GM10847 (cell line): Measurements from ENCODE around the gene CCDC150.

Experiments used
- POLR2A ChIP-seq: IDR thresholded peaks from 2 replicates; pipeline ENCODE4 v1.6.1; 2011; ENCODE audit not compliant: insufficient read length; ENCODE audit errors: extremely low read depth

Gene CCDC150

DNA sequence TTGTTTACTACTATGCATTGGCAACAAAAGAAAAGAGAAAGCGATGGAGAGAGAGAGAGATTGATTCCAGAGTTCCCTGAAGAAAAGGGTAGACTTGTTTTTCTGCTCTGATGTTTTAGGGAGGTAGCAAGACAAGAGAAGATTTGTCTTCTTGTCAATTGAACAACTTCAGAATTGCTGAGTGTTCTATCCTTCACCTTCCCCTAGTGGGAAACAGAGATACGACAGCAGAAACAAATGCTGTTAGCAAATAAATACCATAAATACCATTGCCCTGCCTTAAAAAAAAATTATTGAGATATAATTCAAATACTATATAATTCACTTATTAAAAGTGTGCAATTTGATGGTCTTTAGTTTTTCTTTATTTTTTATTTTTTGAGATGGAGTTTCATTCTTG is 26.2 kb upstream of the CCDC150 start:
- no peak for TF ChIP-seq POLR2A

DNA sequence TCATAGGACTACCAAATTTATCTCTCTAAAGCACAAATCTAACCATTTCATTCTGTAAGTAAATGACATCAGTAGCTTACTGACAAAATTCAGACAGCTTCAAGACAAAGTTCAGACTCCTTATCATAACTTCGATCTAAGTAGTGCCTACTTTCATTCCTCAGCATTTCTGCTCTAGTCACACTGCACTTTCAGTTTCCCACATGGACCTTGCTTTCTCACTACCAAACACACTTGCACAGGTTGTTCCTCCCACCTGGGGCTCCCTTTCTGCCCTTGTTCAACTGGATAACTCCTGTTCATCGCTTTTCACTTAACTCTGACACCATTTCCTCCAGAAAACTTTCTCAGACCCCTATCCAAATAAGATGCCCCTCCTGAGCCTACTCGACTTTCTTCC is 22.1 kb upstream of the CCDC150 start:
- TF ChIP-seq POLR2A: no peak

DNA sequence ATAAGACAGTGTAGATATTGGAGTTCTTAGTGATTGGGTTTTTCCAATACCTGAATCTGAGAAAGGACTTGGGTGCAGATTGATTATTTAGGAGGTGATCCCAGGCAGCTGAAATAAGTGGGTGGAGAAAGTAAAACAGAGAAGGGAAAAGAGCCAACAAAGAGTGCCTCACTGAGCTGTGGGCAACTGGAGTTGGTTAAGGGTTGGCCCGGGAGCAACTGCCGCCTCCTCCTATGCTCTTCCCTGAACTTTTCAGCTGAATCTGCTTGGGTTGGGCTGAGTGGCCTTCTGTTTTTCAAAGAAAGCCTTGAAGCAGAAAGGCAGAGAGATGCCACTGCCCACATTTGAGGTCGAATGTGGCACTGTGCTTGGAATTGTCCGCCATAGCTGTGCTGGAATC is 20.9 kb upstream of the CCDC150 start:
- TF ChIP-seq POLR2A: no peak

DNA sequence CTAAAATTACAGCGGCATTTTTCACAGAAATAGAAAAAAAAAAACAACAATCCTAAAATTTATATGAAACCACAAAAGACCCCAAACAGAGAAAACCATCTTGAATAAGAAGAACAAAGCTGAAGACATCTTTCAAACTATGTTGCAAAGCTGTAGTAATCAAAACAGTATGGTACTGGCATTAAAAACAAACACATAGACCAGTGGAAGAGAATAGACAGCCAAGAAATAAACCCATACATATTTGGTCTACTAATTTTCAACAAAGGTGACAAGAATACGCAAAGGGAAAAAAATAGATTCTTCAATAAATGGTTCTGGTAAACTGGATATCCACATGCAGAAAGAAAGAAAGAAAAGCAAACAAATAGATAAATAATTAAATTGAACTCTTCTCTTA is 9.0 kb upstream of the CCDC150 start:
- no peak for TF ChIP-seq POLR2A

DNA sequence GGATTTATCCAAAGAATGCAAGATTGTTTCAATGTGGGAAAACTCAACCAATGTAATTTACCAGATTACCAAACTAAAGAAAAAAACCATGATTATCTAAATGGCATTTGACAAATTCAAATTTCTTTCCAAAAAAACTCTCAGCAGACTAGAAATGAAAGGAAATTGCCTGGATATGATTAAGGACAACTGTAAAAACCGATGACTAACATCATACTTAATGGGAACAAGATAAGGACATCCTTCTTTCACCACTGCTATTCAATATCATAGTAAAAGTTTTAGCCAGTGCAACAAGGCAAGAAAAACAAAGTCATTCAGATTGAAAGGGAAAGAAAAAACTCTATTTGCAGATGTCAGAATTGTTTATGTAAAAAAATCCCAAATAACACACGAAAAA is 4.4 kb upstream of the CCDC150 start:
- no peak for TF ChIP-seq POLR2A

DNA sequence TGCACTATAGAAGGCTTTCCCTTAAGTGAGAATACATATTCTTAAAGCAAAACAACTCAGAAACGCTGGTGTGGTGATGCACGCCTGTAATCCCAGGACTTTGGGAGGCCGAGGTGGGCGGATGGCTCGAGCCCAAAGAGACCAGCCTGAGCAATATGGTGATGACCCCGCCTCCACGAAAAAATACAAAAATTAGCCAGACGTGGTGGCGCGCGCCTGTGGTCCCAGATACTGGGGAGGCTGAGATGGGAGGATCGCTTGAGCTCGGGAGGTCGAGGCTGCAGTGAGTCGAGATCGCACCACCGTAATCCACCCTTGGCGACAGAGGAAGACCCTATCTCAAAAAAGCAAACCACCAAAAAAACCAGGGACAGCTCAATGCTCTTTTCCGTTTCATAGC is 750 bp upstream of the CCDC150 start:
- no peak for TF ChIP-seq POLR2A

DNA sequence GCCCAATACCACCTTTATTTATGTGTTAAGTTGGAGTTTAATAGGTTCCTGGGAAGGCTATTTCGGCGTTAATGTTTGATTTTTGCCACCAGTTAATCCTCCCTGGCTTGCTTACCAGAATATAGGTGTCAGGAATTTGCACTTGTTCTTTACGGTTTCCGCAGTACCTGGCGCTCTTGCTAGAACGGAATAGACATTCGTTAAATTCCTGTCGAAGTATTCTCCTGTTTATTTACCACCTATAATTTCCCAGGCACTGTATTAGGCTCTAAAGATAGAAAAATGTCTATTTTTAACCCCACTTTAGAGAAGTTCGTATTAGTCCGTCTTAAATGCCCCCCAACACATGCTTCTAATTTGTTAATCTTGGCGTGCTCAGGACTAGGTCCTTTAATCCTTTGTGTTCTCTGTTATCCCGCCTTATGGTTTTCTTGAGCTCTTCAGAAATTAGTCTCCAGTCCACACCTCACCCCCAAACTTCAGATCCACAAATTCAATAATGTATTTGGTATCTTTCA is 575 bp downstream of the CCDC150 start:
- TF ChIP-seq POLR2A: no peak

DNA sequence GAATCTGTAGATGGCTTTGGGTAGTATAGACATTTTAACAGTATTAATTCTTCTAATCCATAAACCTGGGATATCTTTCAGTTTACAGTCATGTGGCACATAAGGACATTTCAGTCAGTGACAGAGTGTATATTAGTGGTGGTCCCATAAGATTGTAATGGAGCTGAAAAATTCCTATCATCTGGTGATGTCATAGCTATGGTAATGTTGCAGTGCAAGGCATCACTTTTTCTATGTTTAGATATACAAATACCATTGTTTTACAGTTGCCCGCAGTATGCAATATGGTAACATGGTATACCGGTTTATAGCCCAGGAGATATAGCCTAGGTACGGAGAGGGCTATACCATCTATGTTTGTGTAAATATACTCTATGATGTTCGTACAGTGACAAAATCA is 9.7 kb downstream of the CCDC150 start:
- no peak for TF ChIP-seq POLR2A

DNA sequence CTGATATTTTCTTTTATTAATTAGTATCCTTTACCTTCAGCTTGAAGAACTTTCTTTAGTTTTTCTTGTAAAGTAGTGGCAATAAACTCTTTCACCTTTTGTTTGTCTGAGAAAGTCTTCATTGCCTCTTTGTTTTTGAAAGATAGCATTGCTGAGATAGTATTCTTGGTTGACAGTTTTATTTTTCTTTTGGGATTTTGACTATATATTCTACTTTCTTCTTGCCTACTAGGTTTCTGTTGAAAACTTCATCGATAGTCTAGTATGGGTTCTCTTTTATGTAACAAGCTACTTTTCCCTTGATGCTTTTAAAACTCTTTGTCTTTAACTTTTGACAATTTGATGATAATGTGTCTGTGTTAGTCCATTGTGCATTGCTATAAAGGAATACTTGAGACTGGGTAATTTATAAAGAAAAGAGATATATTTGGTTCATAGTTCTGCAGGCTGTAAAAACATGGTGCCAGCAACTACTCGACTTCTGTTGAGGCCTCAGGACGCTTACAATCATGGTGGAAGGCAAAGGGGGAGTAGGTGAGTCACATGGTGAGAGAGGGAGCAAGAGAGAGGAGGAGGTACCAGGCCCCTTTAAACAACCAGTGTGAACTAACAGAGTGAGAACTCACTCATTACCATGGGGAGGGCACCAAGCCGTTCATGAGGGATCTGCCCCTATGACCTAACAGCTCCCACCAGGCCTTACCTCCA is 12.0 kb downstream of the CCDC150 start:
- TF ChIP-seq POLR2A: no peak

DNA sequence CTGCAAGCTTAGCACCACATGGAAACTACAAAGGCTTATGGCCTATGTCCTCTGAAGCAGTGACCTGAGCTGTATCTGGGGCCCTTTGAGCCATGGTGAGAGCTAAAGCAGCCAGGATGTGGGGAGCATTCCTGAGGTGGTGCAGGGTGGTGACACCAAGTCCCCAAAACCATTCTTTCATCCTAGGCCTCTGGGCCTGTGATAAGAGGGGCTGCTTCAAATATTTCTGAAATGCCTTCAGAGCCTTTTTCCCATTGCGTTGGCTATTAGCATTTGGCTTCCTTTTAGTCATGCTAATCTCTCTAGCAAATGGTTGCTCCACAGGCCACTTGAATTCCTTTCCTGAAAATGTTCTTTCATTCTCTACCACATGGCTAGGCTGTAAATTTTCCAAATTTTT is 13.4 kb downstream of the CCDC150 start:
- TF ChIP-seq POLR2A: no peak

DNA sequence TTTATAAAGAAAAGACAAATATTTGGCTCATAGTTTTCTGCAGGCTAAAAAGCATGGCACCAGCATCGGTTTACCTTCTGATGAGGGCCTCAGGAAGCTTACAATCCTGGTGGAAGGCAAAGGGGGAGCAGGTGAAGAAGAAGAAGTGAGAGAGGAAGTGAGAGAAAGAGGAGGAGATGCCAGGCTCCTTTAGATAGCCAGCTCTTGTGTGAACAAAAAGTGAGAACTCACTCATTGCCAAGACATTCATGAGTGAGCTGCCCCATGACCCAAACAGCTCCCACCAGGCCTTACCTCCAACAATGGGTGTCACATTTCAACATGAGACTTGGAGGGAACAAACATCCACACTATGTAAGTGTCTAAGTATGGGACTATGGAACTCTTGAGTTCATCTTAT is 14.3 kb downstream of the CCDC150 start:
- no peak for TF ChIP-seq POLR2A

DNA sequence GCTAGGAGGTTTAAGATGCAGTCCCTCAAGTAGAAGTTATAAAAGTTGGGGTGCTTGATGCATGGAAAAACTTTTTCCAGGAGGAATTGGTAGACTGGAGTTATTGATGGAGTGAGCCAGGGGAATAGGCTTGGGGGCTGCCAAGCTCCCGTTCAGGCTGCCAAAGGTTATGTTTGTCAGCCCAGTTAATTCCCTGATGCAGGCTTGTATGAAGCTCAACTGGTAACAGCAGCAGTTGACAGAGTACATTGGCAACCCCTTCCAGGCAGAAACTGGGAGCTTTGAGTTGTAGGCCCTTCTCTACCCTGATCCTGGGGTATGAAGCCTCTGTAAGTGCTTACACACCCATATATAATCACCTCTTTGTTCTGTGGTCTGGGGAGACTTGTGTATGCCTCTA is 16.2 kb downstream of the CCDC150 start:
- no peak for TF ChIP-seq POLR2A

DNA sequence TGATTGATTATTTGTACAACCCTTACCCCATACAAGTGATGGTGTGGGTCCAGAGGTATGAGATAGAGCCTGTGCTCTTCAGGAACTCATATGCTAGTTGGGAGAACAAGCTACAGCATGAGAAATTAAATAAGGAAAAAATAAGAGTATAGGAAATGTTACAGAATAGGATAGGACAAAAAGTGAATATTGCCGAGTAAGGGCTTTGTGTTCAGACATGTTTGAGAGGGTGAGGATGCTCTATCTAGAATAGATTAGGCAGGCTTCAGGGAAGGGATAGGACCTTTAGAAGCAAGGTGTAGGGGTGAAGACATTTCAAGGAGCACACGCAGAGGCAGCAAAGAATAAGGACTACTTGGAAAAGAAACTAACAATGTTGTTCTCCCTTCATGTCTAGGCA is 17.8 kb downstream of the CCDC150 start:
- TF ChIP-seq POLR2A: no peak

DNA sequence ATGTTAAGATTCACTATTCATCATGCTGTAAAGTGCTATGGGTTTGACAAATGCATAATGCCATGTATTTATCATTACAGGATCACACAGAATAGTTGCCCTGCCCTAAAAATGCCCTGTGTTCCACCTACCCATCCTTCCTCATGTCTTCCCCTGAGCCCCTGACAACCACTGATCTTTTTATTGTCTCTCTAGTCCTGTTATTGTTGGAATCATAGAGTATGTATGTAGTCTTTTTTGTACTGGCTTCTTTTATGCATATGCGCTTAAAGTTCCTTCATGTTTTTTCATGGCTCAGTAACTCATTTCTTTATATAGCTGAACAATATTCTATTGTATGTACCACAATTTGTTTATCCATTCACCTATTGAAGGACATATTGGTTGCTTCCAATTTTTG is 20.3 kb downstream of the CCDC150 start:
- TF ChIP-seq POLR2A: no peak

DNA sequence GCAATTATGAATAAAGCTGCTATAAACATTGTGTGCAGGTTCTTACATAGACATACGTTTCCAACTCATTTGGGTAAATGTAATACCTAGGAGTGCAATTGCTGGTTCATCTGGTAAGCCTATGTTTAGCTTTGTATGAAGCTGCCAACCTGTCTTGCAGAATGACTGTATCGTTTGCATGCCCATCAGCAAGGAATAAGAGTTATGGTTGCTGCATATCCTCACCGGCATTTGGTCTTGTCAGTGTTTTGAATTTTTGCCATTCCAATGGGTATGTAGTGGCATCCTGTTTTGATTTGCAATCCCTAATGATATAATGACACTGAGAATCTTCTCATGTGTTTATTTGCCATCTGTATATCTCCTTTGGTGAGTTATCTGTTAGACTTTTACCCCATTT is 20.7 kb downstream of the CCDC150 start:
- TF ChIP-seq POLR2A: no peak

DNA sequence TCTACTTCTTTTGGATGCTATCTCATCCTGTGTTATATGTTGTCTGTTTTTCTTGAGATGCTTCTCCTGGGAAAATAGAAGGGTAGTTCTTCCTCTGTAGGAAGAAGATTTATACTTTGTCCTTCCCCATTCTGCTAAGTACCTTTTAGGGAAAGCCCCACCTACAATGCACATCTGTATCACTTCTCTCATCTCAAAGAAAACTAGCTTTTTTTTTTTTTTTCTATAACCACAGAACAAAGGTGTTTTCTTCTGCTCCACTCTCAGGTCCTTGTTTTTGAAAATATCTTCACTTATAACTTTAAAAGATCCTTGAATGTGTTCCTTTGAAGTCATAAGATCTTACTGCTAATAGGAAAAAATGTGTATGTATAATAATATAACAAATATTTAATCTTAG is 30.8 kb downstream of the CCDC150 start:
- TF ChIP-seq POLR2A: no peak

DNA sequence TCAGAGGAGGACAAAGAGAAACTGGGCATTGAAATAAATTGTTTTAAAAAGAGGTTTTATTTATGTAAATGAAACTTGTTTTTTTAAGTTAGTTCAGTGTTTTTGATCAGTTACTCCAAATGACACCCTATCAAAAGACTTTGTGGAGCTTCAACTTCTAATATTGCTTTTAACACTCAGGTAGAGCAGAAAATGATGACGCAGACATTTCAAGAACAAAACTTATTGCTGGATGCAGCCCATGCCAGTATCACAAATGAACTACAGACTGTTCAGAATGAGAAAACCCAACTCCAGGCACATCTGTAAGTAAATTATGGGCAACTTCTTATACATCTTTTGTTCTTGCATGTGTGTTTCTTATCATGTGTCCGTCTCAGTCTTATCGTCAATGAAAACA is 36.4 kb downstream of the CCDC150 start:
- TF ChIP-seq POLR2A: no peak
